ENCODE results near the gene USP2.

DNA sequence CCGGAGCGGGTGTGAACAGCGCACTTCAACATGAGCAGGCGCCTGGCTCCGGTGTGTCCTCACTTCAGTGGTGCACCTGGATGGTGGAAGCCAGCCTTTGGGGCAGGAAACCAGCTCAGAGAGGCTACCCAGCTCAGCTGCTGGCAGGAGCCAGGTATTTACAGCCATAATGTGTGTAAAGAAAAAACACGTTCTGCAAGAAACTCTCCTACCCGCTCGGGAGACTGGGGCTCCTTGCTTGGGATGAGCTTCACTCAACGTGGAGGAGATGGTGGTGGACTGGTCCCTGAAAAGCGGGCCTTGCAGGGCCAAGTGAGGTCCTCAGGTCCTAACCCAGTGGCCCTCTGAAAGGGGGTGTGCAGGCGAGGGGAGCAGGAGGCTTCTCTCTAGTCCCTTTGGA lies 72.1 kb downstream of the USP2 start:
- TF ChIP-seq EP300 (IDR thresholded peaks at IDR 0.05): no peak
- TF ChIP-seq, protein P1, sequence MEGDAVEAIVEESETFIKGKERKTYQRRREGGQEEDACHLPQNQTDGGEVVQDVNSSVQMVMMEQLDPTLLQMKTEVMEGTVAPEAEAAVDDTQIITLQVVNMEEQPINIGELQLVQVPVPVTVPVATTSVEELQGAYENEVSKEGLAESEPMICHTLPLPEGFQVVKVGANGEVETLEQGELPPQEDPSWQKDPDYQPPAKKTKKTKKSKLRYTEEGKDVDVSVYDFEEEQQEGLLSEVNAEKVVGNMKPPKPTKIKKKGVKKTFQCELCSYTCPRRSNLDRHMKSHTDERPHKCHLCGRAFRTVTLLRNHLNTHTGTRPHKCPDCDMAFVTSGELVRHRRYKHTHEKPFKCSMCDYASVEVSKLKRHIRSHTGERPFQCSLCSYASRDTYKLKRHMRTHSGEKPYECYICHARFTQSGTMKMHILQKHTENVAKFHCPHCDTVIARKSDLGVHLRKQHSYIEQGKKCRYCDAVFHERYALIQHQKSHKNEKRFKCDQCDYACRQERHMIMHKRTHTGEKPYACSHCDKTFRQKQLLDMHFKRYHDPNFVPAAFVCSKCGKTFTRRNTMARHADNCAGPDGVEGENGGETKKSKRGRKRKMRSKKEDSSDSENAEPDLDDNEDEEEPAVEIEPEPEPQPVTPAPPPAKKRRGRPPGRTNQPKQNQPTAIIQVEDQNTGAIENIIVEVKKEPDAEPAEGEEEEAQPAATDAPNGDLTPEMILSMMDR (IDR thresholded peaks at IDR 0.05): no peak
- TF ChIP-seq POLR2A (IDR thresholded peaks at IDR 0.05): no peak
- TF ChIP-seq POLR2AphosphoS5 (IDR thresholded peaks at IDR 0.05): no peak
